HCT116 (cell line): Measurements from ENCODE around the gene TMEM9. TPM values are rescaled to one million over a fixed set of nuclear protein-coding genes. Genes with fewer than 3 reads are reported as not detected.

Experiments used
- ATAC-seq: fragments of 200-7000 bp; cut with Tn5 transposase; 2 replicates; pipeline ENCODE4 v1.9.1; 2020; ENCODE audit warnings: mild to moderate bottlenecking, moderate library complexity
- BruUV-seq: library from RNA; stranded (reverse); fragments of 400-500 nt; replicated peaks from 2 replicates; lab custom pipeline; 2021; lab: Mats Ljungman, UMichigan
- CTCF ChIA-PET: fragments of 300-600 bp; sonication (Branson Sonifier 250); formaldehyde crosslinking; loops from one replicate; lab custom pipeline; 2021; ENCODE audit warnings: antibody characterized with exemption; lab: Charles Lee
- POLR2A ChIA-PET: fragments of 300-600, 350-600 bp; sonication (Branson Sonifier 250); formaldehyde crosslinking; loops from one replicate; lab custom pipeline; 2021; ENCODE audit warnings: antibody characterized with exemption; lab: Charles Lee
- RAD21 ChIA-PET, 2 experiments: fragments of 300-600 bp; sonication (Branson Sonifier 250); formaldehyde crosslinking; loops; one replicate each; lab custom pipeline; 2023; ENCODE audit warnings: low total read pairs in 2 of 2; ENCODE audit not compliant: uncharacterized antibody in 2 of 2, unreplicated experiment in 2 of 2, low non-redundant PET in 1 of 2; lab: Charles Lee
- DNase-seq: peaks from one replicate; pipeline ENCODE4 v3.0.0-alpha.2; 2010; ENCODE audit warnings: low read depth, low spot score
- H2AFZ ChIP-seq: fragments of 200-600 bp; shearing (Covaris generic), sonication (generic); 2 replicates; pipeline ENCODE4 v1.6.1; 2017; ENCODE audit warnings: low read depth, mixed run types, mixed read lengths, antibody characterized with exemption, low read length; ENCODE audit not compliant: poor library complexity, severe bottlenecking
- H3K27ac ChIP-seq: 2 replicates; pipeline ENCODE4 v1.5.1; 2012; ENCODE audit warnings: low read depth, low read length
- H3K27me3 ChIP-seq: fragments of 200-600 bp; sonication (generic); 2 replicates; pipeline ENCODE4 v1.6.1; 2016; ENCODE audit warnings: mixed run types, low read length, mixed read lengths; ENCODE audit not compliant: insufficient read depth
- H3K36me3 ChIP-seq, 2 experiments: fragments of 200-500 bp in 1 of 2; fragments of 200-600 bp in 1 of 2; sonication (Bioruptor generic) in 1 of 2; sonication (generic) in 1 of 2; 2 replicates each; pipeline versions ENCODE4 v1.5.1 to v1.6.1; 2014 to 2016; ENCODE audit warnings: low read length in 2 of 2, inconsistent platforms in 1 of 2, mixed read lengths in 1 of 2, mixed run types in 1 of 2; ENCODE audit not compliant: insufficient read depth in 2 of 2, control insufficient read depth in 1 of 2
- H3K4me1 ChIP-seq, 2 experiments: fragments of 200-600 bp in 1 of 2; sonication (generic) in 1 of 2; 2 replicates each; pipeline versions ENCODE4 v1.5.1 to v1.6.1; 2012 to 2017; ENCODE audit warnings: low read length in 2 of 2, inconsistent platforms in 1 of 2, mild to moderate bottlenecking in 1 of 2, mixed read lengths in 1 of 2, mixed run types in 1 of 2, moderate library complexity in 1 of 2; ENCODE audit not compliant: insufficient read depth in 2 of 2, control insufficient read depth in 1 of 2
- H3K4me2 ChIP-seq: fragments of 200-600 bp; sonication (generic); 2 replicates; pipeline ENCODE4 v1.6.1; 2017; ENCODE audit warnings: mixed run types, low read length, mixed read lengths
- H3K4me3 ChIP-seq, 2 experiments: fragments of 200-600 bp in 1 of 2; sonication (generic) in 1 of 2; replicated peaks in 1 of 2; 2 replicates each; pipeline ENCODE4 v1.5.1; 2011 to 2016; ENCODE audit warnings: low read length in 2 of 2, control low read depth in 1 of 2, low read depth in 1 of 2, mild to moderate bottlenecking in 1 of 2, mixed read lengths in 1 of 2, mixed run types in 1 of 2
- H3K79me2 ChIP-seq: fragments of 200-600 bp; sonication (generic); 2 replicates; pipeline ENCODE4 v1.6.1; 2017; ENCODE audit warnings: mild to moderate bottlenecking, mixed run types, low read length, moderate library complexity, mixed read lengths; ENCODE audit not compliant: insufficient read depth
- H3K9ac ChIP-seq: fragments of 200-600 bp; sonication (generic); 2 replicates; pipeline ENCODE4 v1.6.1; 2016; ENCODE audit warnings: low read length, mixed read lengths
- H3K9me2 ChIP-seq: fragments of 200-600 bp; sonication (generic), shearing (Covaris generic); 2 replicates; pipeline ENCODE4 v1.6.1; 2017; ENCODE audit warnings: mixed run types, mild to moderate bottlenecking, moderate library complexity; ENCODE audit not compliant: insufficient read depth
- H3K9me3 ChIP-seq, 2 experiments: fragments of 200-500 bp in 1 of 2; fragments of 200-600 bp in 1 of 2; sonication (Bioruptor generic) in 1 of 2; sonication (generic) in 1 of 2; 2 replicates each; pipeline ENCODE4 v1.6.1; 2014 to 2017; ENCODE audit warnings: low read length in 2 of 2, mixed read lengths in 2 of 2, inconsistent platforms in 1 of 2, low read depth in 1 of 2, mild to moderate bottlenecking in 1 of 2, mixed run types in 1 of 2, moderate library complexity in 1 of 2; ENCODE audit not compliant: control insufficient read depth in 1 of 2, insufficient read depth in 1 of 2
- H4K20me1 ChIP-seq: fragments of 200-600 bp; sonication (generic), shearing (Covaris generic); 2 replicates; pipeline ENCODE4 v1.6.1; 2017; ENCODE audit warnings: mixed run types, mild to moderate bottlenecking, moderate library complexity; ENCODE audit not compliant: insufficient read depth
- CEBPB ChIP-seq: IDR thresholded peaks from 2 replicates; pipeline ENCODE4 v1.6.1; 2012; ENCODE audit warnings: low read depth
- EGR1 ChIP-seq: IDR thresholded peaks from 2 replicates; pipeline ENCODE4 v1.6.1; 2012; ENCODE audit warnings: low read depth
- EZH2 ChIP-seq: fragments of 200-600 bp; sonication (generic); IDR thresholded peaks from 2 replicates; pipeline ENCODE4 v1.6.1; 2017; ENCODE audit warnings: antibody characterized with exemption, mixed run types
- EZH2phosphoT487 ChIP-seq: fragments of 200-600 bp; IDR thresholded peaks from 2 replicates; pipeline ENCODE4 v1.6.1; 2018; ENCODE audit warnings: antibody characterized with exemption, borderline replicate concordance
- FOSL1 ChIP-seq: IDR thresholded peaks from 2 replicates; pipeline ENCODE4 v1.6.1; 2012; ENCODE audit warnings: low read depth
- JUND ChIP-seq: IDR thresholded peaks from 2 replicates; pipeline ENCODE4 v1.6.1; 2012
- RAD21 ChIP-seq: IDR thresholded peaks from 2 replicates; pipeline ENCODE4 v1.6.1; 2012; ENCODE audit warnings: low read depth, mild to moderate bottlenecking
- SIN3A ChIP-seq: IDR thresholded peaks from 2 replicates; pipeline ENCODE4 v1.6.1; 2012; ENCODE audit warnings: low read depth
- SP1 ChIP-seq: IDR thresholded peaks from 2 replicates; pipeline ENCODE4 v1.6.1; 2012; ENCODE audit warnings: low read depth
- TCF7L2 ChIP-seq: IDR thresholded peaks from 2 replicates; pipeline ENCODE4 v1.7.0; 2011; ENCODE audit warnings: borderline replicate concordance, inconsistent platforms; ENCODE audit not compliant: insufficient read depth, insufficient read length; ENCODE audit errors: extremely low read depth
- YY1 ChIP-seq: IDR thresholded peaks from 2 replicates; pipeline ENCODE4 v1.6.1; 2011; ENCODE audit warnings: low read length, low read depth, moderate library complexity, mild to moderate bottlenecking; ENCODE audit not compliant: insufficient replicate concordance; ENCODE audit errors: extremely low read depth
- ZNF274 ChIP-seq: fragments of 200-500 bp; sonication (Bioruptor generic); IDR thresholded peaks from 2 replicates; pipeline ENCODE4 v1.6.1; 2014; ENCODE audit warnings: mild to moderate bottlenecking, low read depth, low read length, inconsistent platforms
- intact Hi-C: fragments of 100-400 bp; cut with micrococcal nuclease; formaldehyde crosslinking; loops from 2 replicates; pipeline ENCODE4 v1.10.0; 2022
- total RNA-seq: library from RNA; stranded (reverse); gene quantifications from one replicate; pipeline ENCODE4 v1.2.1, GENCODE V29; 2021; ENCODE audit not compliant: unreplicated experiment
- TF ChIP-seq, protein P1 (sequence below): IDR thresholded peaks from 2 replicates; pipeline ENCODE4 v1.6.1; 2012
- TF ChIP-seq, protein P2 (sequence below), 3 experiments: fragments of 200-600 bp in 1 of 3; sonication (generic) in 1 of 3; IDR thresholded peaks in 2 of 3; conservative IDR thresholded peaks in 1 of 3; 2 replicates each; pipeline ENCODE4 v1.5.1; 2012 to 2017; ENCODE audit warnings: low read depth in 2 of 3, low read length in 2 of 3, antibody characterized with exemption in 1 of 3, borderline replicate concordance in 1 of 3, control low read depth in 1 of 3, mild to moderate bottlenecking in 1 of 3, mixed read lengths in 1 of 3, mixed run types in 1 of 3, moderate library complexity in 1 of 3; ENCODE audit not compliant: insufficient read depth in 1 of 3
- TF ChIP-seq, protein P3 (sequence below): IDR thresholded peaks from 2 replicates; pipeline ENCODE4 v1.6.1; 2011; ENCODE audit warnings: mild to moderate bottlenecking, low read length, moderate library complexity; ENCODE audit not compliant: insufficient replicate concordance; ENCODE audit errors: extremely low read depth

The TMEM9 gene
- total RNA-seq, 1 experiment from 2014 or later, result 66.3 TPM

DNA sequence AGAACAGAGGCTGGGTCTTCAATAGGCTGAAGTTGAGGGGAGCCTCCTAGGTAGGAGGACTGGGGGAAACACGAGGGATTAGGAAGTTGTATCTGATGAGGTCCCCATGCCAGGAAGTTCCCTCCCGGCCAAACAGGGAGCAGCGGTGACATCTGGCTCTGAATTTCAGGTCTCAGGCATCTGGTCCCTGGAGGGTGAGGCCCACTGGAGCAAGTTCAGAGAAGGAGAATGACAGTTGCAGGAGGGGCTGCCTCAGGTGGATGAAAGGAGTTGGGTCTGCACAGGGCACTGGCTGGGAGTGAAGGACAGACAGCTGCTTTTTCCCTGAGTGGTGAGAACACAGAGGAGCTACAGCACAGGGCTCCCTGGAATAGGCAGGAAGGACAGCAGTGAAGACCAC is 9.1 kb downstream of the TMEM9 start:
- CTCF ChIA-PET, result no interaction called here
- H3K4me2 ChIP-seq, result no peak overlapping the region
- no peak overlapping the region for H3K27ac ChIP-seq
- H4K20me1 ChIP-seq, result no peaks in the 10 kb centered on the region
- intact Hi-C loops, result no loop called here
- H2AFZ ChIP-seq, result no peak overlapping the region
- no peaks in the 10 kb centered on the region for H3K4me1 ChIP-seq
- H3K9me2 ChIP-seq, result no peaks in the 10 kb centered on the region
- H3K27me3 ChIP-seq, result no peaks in the 10 kb centered on the region
- DNase-seq (no peak), ATAC-seq (no peak)
- RAD21 ChIA-PET, result no interaction called here
- BruUV-seq, result no TSS peak
- H3K9ac ChIP-seq, result no peak overlapping the region
- H3K4me3 ChIP-seq, result no peak overlapping the region
- H3K36me3 ChIP-seq, result peaks cover 40 to 44% of the 10 kb centered on the region in 2 experiments
- TF ChIP-seq EZH2, result no peak
- no peak for TF ChIP-seq SP1
- no peak for TF ChIP-seq RAD21
- no peak for TF ChIP-seq SIN3A
- TF ChIP-seq, protein P1, sequence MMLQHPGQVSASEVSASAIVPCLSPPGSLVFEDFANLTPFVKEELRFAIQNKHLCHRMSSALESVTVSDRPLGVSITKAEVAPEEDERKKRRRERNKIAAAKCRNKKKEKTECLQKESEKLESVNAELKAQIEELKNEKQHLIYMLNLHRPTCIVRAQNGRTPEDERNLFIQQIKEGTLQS, result no peak
- no peak for TF ChIP-seq EGR1
- TF ChIP-seq ZNF274, result no peak
- no peak for TF ChIP-seq EZH2phosphoT487
- H3K79me2 ChIP-seq, result no peaks in the 10 kb centered on the region
- no peaks in the 10 kb centered on the region for H3K9me3 ChIP-seq
- POLR2A ChIA-PET, result no interaction called here

DNA sequence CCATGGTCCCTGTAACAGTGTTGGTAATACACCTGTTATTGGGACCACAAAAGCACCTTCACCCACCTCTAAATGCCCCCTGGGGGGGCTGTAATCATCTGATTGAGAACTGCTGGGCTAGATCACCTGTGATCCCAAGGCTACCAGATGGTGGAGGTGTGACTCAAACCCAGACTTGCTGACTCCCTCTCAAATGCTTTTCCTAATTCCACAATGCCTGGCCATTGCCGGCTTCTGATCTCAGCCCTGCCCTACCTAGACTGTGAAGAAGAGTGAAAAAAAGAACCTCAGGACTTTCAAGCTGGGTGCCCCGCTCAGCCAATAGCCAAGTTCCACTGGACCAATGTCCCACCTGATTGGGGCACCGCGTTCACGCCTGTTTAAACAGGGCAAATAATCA is 9.6 kb downstream of the TMEM9 start:
- Histone ChIP-seq H3K9me2 (no peaks in the 10 kb centered on the region), H3K27ac (no peak overlapping the region), H3K36me3 (peaks cover 37 to 44% of the 10 kb centered on the region in 2 experiments), H3K4me3 (no peak overlapping the region), H3K79me2 (no peaks in the 10 kb centered on the region), H3K4me1 (no peaks in the 10 kb centered on the region), H3K9ac (no peak overlapping the region), H4K20me1 (no peaks in the 10 kb centered on the region), H3K27me3 (no peaks in the 10 kb centered on the region), H3K9me3 (no peaks in the 10 kb centered on the region), H3K4me2 (no peak overlapping the region), H2AFZ (no peak overlapping the region)
- ATAC-seq (no peak), DNase-seq (no peak)
- ChIA-PET RAD21 (no interaction called here), POLR2A (no interaction called here), CTCF (no interaction called here)
- no TSS peak for BruUV-seq
- intact Hi-C loops, result no loop called here
- TF ChIP-seq TCF7L2, result no peak
- no peak for TF ChIP-seq EZH2
- no peak for TF ChIP-seq FOSL1
- TF ChIP-seq, protein P2, sequence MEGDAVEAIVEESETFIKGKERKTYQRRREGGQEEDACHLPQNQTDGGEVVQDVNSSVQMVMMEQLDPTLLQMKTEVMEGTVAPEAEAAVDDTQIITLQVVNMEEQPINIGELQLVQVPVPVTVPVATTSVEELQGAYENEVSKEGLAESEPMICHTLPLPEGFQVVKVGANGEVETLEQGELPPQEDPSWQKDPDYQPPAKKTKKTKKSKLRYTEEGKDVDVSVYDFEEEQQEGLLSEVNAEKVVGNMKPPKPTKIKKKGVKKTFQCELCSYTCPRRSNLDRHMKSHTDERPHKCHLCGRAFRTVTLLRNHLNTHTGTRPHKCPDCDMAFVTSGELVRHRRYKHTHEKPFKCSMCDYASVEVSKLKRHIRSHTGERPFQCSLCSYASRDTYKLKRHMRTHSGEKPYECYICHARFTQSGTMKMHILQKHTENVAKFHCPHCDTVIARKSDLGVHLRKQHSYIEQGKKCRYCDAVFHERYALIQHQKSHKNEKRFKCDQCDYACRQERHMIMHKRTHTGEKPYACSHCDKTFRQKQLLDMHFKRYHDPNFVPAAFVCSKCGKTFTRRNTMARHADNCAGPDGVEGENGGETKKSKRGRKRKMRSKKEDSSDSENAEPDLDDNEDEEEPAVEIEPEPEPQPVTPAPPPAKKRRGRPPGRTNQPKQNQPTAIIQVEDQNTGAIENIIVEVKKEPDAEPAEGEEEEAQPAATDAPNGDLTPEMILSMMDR (IDR thresholded peaks at IDR 0.05 in 2 of 3, conservative IDR thresholded peaks at IDR 0.05 in 1 of 3; ENCODE audit: borderline replicate concordance in 1 of 3, insufficient read depth in 1 of 3, low read depth in 2 of 3, low read length in 2 of 3), result no peak
- TF ChIP-seq, protein P1, result no peak
- TF ChIP-seq YY1, result no peak
- TF ChIP-seq CEBPB, result no peak
- TF ChIP-seq JUND, result no peak
- TF ChIP-seq, protein P3, sequence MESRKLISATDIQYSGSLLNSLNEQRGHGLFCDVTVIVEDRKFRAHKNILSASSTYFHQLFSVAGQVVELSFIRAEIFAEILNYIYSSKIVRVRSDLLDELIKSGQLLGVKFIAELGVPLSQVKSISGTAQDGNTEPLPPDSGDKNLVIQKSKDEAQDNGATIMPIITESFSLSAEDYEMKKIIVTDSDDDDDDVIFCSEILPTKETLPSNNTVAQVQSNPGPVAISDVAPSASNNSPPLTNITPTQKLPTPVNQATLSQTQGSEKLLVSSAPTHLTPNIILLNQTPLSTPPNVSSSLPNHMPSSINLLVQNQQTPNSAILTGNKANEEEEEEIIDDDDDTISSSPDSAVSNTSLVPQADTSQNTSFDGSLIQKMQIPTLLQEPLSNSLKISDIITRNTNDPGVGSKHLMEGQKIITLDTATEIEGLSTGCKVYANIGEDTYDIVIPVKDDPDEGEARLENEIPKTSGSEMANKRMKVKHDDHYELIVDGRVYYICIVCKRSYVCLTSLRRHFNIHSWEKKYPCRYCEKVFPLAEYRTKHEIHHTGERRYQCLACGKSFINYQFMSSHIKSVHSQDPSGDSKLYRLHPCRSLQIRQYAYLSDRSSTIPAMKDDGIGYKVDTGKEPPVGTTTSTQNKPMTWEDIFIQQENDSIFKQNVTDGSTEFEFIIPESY, result no peak
